ENCODE data around the gene LTF.
"Not testable (repeated sequence)": the region's sequence is repeated elsewhere in the genome, so short reads cannot be mapped to it uniquely, and the experiment has no call there.

Gene LTF

GRCh38 chr3:46435081-46435726, 29.5 kb downstream of the LTF start:
- no peak for DNase-seq

GRCh38 chr3:46433841-46434240, 30.9 kb downstream of the LTF start:
- no peak for DNase-seq

DNA sequence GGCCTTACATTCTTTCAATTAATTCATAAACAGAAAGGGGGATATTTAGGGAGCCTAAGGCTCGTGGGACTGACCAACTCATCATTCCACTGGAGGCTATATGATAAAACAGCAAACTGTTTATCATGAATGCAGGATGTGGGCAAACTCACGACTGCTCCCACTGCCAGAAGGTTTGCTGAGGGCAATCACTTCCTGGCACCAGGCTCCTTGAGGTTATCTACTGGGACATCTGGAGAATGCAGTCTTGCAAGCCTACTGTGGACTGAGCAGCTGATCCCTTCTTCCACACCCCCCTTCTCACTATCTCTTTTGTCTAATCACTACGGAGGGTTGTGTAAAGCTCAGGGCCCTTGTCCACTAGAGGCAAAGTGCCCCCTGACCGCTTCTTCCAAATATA, 31.6 kb downstream of the LTF start:
- DNase-seq = not testable (repeated sequence)

DNA sequence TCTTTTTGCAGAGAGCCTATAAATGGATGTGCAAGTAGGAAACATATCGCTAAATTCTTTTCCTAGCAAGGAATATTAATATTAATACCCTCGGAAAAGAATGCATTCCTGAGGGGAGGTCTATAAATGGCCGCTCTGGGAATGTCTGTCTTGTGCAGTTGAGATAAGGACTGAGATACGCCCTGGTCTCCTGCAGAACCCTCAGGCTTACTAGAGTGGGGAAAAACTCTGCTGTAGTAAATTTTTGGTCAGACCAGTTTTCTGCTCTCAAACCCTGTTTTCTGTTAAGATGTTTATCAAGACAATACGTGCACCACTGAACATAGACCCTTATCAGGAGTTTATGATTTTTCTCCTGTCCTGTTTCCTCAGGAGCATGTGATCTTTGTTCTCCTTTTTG, 32.8 kb downstream of the LTF start:
- not testable (repeated sequence) for DNase-seq

- DNase-seq = not testable (repeated sequence)
These were observed 33.8 kb downstream of the LTF start for GRCh38 chr3:46430879-46431278.

GRCh38 chr3:46429671-46430070, 35.0 kb downstream of the LTF start:
- no peak for DNase-seq

DNA sequence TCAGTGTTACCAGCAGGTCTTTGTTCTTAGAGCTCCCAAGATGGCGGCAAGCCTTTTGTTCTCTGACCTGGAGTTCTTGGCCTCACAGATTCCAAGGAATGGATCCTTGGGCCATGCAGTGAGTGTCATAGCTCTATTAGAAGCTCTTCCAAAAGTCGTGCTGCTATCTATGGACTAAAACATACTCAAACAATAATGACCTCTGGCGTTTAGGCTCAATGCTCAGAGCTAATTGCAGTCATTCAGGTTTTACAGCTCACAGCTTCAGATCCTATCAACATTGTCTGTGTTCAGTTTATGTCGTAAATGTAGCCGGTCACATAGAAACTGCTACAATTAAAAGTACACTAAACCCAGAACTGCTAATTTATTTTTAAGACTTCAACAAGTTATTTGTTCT, 35.5 kb downstream of the LTF start:
- no peak for DNase-seq

GRCh38 chr3:46427916-46428833, 36.5 kb downstream of the LTF start:
- no peak for DNase-seq

DNA sequence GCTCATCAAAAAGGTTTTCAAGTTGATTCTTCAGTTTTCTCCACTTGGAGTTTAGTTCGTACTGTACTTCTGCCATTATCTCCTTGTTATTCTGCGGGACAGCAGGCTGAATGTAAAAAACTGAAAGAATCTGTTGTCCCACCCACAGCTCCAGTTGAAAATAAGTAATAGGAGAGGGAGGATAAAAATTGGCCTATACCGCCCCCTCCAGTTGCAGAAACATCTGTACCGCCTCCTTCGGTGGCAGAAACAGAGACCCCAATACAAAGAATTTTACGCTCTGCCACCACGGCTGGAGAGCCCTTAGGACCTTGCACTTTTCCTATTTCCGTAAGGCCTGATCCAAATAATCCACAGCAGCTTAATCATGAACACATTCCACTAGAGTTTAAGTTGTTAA, 37.3 kb downstream of the LTF start:
- DNase-seq = not testable (repeated sequence)

GRCh38 chr3:46426476-46426875, 38.2 kb downstream of the LTF start:
- not testable (repeated sequence) for DNase-seq

- no peak for DNase-seq
These were observed 41.1 kb downstream of the LTF start for GRCh38 chr3:46423588-46423987.

DNA sequence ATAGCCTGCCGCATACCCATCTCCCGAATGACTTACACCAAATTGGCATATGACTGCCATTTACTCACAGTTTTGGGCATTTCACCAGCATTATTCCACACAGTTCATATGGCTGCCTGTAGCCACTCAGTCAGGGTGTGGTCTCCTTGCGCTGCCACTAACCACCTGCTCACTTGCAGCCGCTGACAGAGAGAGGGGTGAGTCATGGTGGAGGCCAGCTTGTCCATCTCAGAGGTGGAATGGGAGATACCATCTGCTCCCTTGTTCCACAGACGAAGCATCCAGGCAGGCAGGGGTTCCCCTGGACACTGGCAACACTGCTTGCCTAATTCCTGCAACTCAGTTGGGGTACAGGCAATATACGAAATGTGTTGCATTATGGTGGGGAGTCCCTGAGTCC, 42.1 kb downstream of the LTF start:
- peak; percentile 9 to 44 for DNase-seq

GRCh38 chr3:46420931-46421330, 43.8 kb downstream of the LTF start:
- no peak for DNase-seq

DNA sequence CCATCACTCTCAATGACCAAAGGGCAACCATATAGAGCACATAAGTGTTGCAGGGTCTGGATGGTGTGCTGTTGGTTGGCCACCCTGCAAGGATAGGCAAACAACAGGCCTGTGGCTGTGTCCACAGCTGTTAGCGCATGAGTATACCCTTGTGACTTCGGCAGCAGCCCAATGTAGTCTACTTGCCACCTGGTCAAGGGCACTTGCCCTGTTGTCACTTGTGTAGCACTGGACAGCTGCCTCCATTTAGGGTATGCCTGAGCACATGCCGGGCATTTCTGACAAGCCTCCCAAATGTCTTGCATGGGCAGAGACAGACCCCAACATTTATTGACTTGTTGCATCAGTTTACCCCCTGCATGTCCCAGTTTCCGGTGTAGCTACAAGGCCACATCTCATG, 44.9 kb downstream of the LTF start:
- no peak for DNase-seq

DNA sequence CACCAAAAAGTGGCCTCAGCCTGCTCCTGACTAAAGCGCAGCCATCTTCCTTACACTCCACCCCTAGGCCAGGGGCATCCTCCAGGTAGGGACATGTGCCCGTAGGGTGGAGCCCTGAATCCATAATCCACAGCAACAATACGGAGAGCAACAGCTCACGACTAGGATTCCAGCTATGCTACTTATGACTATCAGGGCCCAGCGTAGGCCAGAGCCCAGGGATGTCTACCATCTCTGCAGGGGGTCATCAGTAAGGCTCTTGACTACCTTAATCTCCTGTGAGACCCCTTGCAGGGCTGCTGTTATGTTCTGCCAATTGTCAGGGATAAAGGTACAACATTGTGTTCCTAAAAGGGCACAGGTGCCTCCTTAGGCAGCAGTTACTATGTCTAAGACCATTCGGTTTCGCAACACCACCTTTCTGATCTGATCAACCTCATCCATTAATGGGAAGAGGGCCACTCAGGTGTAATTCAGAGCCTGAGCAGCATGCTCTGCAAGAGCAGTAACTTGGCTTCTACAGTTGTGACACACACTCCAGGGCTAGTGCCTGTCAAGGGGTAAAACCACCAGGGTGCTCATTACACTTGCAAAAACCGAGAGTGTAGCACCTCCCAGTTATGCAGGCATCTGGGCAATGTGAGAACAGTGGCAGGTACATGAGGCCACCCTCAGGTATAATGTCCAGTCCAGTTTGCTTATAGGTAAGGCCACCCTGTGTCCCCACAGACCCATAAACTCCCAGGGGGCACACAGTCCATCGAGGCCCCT, 46.7 kb downstream of the LTF start:
- no peak for DNase-seq

DNA sequence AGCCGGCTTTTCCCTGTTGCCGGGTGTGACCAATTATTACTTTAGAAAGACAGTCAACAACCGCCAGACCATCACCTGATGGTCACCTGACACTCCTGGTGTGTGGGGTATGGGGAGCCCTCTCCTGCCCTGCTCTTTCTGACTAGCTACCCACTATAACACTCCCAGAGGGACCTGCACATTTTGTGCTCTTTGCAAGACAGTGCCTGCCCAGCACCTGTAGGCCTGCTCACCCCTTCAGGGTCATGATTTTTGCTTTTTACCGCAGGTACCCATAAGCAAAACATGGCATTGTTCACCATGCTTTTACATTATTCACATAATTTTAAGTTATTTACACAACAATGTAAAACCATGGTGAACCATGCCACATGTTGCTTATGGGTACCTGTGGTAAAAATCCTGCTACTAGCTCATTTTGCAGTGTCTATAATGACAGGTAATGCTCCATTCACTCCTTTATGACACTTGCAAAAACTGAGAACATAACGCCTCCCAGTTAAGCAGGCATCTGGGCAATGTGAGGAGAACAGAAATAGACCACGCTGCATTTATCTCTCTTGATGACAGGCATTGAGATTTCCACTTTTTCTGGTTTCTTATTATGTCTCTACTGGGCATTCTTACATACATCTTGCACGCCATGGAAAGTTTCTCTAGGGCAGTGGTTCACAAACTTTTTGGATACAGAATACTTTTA, 47.7 kb downstream of the LTF start:
- DNase-seq = no peak

- peak in 1 of 2 experiments; percentile 7 for DNase-seq
These were observed 48.4 kb downstream of the LTF start for GRCh38 chr3:46416125-46416810.

DNA sequence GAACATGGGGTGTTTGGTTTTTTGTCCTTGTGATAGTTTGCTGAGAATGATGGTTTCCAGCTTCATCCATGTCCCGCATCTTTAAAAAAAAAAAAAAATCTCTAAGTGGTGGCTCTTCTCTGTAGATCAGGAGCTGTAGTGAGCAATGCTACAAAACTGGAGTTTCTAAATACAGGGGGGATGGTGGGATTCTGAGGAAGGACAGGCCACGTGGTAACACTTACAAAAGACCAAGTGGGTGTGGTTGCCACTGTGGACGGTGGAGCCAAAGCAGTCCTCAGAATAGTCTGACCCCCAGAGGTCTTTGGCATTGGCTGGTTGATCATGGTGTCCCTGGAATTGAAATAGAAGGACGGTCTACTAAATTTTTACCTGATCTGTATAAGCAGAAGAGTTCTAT, 50.0 kb downstream of the LTF start:
- DNase-seq = no peak

DNA sequence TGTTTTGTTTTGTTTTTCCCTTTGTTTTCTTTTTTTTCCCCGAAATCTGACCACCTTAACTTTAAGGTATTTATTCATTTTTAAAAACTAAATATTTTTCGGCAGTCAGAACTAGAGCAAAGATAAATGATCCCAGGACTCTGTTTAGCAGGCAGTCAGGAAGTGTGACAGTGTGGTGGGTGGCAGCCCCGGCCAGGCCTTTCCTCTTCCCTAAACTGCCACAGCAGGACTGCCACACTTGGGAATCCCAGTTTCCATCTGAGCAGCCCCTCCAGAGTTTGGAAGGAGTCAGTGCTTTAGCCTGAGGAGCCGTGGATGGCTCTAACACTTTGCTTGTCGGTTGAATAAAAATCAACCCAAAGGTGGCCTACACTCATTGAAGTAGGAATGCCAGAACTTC, 50.8 kb downstream of the LTF start:
- DNase-seq = no peak

GRCh38 chr3:46412786-46413298, 51.9 kb downstream of the LTF start:
- no peak for DNase-seq

DNA sequence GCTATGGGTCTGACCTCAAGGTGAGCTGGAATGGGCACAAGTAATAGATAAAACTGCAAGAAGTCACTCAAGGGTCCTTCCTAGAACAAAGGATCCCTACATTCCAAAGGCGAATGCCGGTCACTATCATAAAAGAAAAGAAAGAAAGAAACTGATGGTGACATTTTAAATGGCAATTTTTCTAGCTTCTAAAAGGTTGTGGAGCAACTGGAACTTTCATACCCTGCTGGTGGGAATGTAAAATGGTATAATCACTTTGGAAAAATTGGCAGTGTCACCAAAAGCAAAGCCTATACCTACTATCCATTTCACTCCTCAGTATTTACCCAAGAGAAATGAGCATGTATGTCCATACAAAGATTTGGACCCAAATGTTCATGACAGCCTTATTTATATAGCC, 53.4 kb downstream of the LTF start:
- no peak for DNase-seq

DNA sequence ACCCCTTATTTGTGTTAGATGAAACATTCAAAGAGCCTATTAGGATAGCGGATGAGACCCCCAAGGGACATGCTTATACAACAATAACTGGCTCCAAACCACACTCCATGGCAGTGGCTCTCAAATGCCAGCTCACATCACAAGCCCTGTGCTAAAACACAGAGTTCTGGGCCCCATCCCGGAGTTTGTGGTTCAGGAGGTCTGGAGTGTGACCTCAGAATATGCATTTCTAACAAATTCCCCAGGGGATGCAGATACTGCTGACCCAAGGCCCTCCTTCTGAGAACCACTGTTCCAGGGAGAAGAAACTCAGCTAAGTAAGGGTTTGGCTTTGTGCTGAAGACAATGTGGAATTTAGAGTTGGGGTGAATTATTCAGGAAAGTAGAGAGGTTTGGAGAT, 54.0 kb downstream of the LTF start:
- DNase-seq = no peak
